ENCODE measurements around the gene NCR2.

Gene NCR2

GRCh38 chr6:41331401-41332150 lies 3.8 kb upstream of the NCR2 start:
- no peak for DNase-seq

- DNase-seq, result no peak
Observed at GRCh38 chr6:41332241-41332640, 3.2 kb upstream of the NCR2 start.

GRCh38 chr6:41332842-41333736 lies 2.3 kb upstream of the NCR2 start:
- DNase-seq, result no peak

- no peak for DNase-seq
Observed at GRCh38 chr6:41334482-41335040, 847 bp upstream of the NCR2 start.

GRCh38 chr6:41335943-41336342 lies 535 bp downstream of the NCR2 start:
- no peak for DNase-seq

GRCh38 chr6:41336824-41337223 lies 1.4 kb downstream of the NCR2 start:
- DNase-seq, result no peak

GRCh38 chr6:41337709-41338108 lies 2.3 kb downstream of the NCR2 start:
- DNase-seq, result no peak

GRCh38 chr6:41338659-41339058 lies 3.3 kb downstream of the NCR2 start:
- no peak for DNase-seq

- no peak for DNase-seq
Observed at GRCh38 chr6:41341580-41341979, 6.2 kb downstream of the NCR2 start.

- DNase-seq, result no peak
Observed at GRCh38 chr6:41342241-41342640, 6.8 kb downstream of the NCR2 start.

GRCh38 chr6:41343641-41344187 lies 8.3 kb downstream of the NCR2 start:
- no peak for DNase-seq

GRCh38 chr6:41344876-41345275 lies 9.5 kb downstream of the NCR2 start:
- DNase-seq, result no peak

GRCh38 chr6:41345901-41346300 lies 10.5 kb downstream of the NCR2 start:
- no peak for DNase-seq

- no peak for DNase-seq
Observed at GRCh38 chr6:41346441-41346840, 11.0 kb downstream of the NCR2 start.

GRCh38 chr6:41347378-41348050 lies 12.1 kb downstream of the NCR2 start:
- DNase-seq, result no peak

GRCh38 chr6:41348934-41349333 lies 13.5 kb downstream of the NCR2 start:
- no peak for DNase-seq

- no peak for DNase-seq
Observed at GRCh38 chr6:41352396-41352795, 17.0 kb downstream of the NCR2 start.

- DNase-seq, result no peak
Observed at GRCh38 chr6:41352907-41353306, 17.5 kb downstream of the NCR2 start.

- DNase-seq, result no peak
Observed at GRCh38 chr6:41353333-41353732, 17.9 kb downstream of the NCR2 start.

GRCh38 chr6:41355952-41356351 lies 20.5 kb downstream of the NCR2 start:
- no peak for DNase-seq

- no peak for DNase-seq
Observed at GRCh38 chr6:41356825-41357224, 21.4 kb downstream of the NCR2 start.

GRCh38 chr6:41358503-41358902 lies 23.1 kb downstream of the NCR2 start:
- DNase-seq, result no peak
